Measurements from ENCODE around the gene LRP1.

Gene LRP1

GRCh38 chr12:57179331-57180086 lies 51.2 kb downstream of the LRP1 start:
- H3K4me1 ChIP-seq (ENCODE audit: control insufficient read depth, low read length), result peaks cover 15% of the 10 kb centered on the region
- no peak overlapping the region for H3K4me3 ChIP-seq (ENCODE audit: low read length)
- TF ChIP-seq EZH2phosphoT487 (IDR thresholded peaks at IDR 0.05; ENCODE audit: borderline replicate concordance, low read length) (no peak), CTCF (IDR thresholded peaks at IDR 0.05; ENCODE audit: low read depth, low read length, poor library complexity, severe bottlenecking) (no peak)
- H3K9me2 ChIP-seq (replicated peaks; ENCODE audit: control insufficient read depth, low read length), result no peaks in the 10 kb centered on the region
- peaks cover 4% of the 10 kb centered on the region; the same call in 1 of the 2 replicates for H3K27me3 ChIP-seq (ENCODE audit: control insufficient read depth, low read length)
- no peaks in the 10 kb centered on the region for H3K79me2 ChIP-seq (ENCODE audit: control insufficient read depth, low read length)
- H3K9me3 ChIP-seq (ENCODE audit: control insufficient read depth, insufficient read depth, low read length), result no peaks in the 10 kb centered on the region
- H3K36me3 ChIP-seq (ENCODE audit: control insufficient read depth, low read length), result no peaks in the 10 kb centered on the region
- no peak overlapping the region for H3K4me2 ChIP-seq (ENCODE audit: low read length)
- H4K20me1 ChIP-seq (ENCODE audit: control insufficient read depth, insufficient read depth, low read depth, low read length), result no peaks in the 10 kb centered on the region
- H3K27ac ChIP-seq (ENCODE audit: low read depth, low read length), result no peak overlapping the region
- H3F3A ChIP-seq (ENCODE audit: control insufficient read depth, insufficient read depth), result 0 out of 2 replicates have a peak, but pooled peaks cover 2% of the 10 kb centered on the region

DNA sequence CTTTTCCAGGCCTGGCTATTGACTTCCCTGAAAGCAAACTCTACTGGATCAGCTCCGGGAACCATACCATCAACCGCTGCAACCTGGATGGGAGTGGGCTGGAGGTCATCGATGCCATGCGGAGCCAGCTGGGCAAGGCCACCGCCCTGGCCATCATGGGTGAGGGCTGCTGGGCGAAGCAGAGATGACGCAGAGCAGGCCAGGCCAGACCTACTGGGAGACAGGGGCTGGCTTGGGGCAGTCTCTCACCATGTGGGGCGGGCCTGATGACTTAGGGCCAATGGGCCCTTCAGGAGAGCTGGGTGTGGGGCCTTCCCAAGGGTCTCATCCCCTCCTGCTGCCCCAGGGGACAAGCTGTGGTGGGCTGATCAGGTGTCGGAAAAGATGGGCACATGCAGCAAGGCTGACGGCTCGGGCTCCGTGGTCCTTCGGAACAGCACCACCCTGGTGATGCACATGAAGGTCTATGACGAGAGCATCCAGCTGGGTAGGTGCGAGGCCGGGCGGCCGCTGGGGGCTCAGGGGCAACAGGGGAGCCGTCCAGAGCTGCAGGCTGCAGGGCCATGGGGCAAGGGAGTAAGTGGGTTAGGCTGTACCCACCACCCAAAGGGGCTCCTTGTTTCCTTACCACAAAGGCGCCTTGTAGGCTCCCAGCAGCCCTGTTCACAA lies 52.2 kb downstream of the LRP1 start:
- H3K4me1 ChIP-seq (ENCODE audit: control insufficient read depth, low read length), result peaks cover 15% of the 10 kb centered on the region
- H3K79me2 ChIP-seq (ENCODE audit: control insufficient read depth, low read length), result no peaks in the 10 kb centered on the region
- H4K20me1 ChIP-seq (ENCODE audit: control insufficient read depth, insufficient read depth, low read depth, low read length), result no peaks in the 10 kb centered on the region
- H3K27me3 ChIP-seq (ENCODE audit: control insufficient read depth, low read length), result peaks cover 4% of the 10 kb centered on the region; the same call in 1 of the 2 replicates
- H3F3A ChIP-seq (ENCODE audit: control insufficient read depth, insufficient read depth), result 0 out of 2 replicates have a peak, but pooled peaks cover 2% of the 10 kb centered on the region
- no peak overlapping the region for H3K4me2 ChIP-seq (ENCODE audit: low read length)
- TF ChIP-seq CTCF (IDR thresholded peaks at IDR 0.05; ENCODE audit: low read depth, low read length, poor library complexity, severe bottlenecking) (no peak), EZH2phosphoT487 (IDR thresholded peaks at IDR 0.05; ENCODE audit: borderline replicate concordance, low read length) (no peak)
- no peaks in the 10 kb centered on the region for H3K9me3 ChIP-seq (ENCODE audit: control insufficient read depth, insufficient read depth, low read length)
- H3K27ac ChIP-seq (ENCODE audit: low read depth, low read length), result no peak overlapping the region
- no peak overlapping the region for H3K4me3 ChIP-seq (ENCODE audit: low read length)
- H3K9me2 ChIP-seq (replicated peaks; ENCODE audit: control insufficient read depth, low read length), result no peaks in the 10 kb centered on the region
- H3K36me3 ChIP-seq (ENCODE audit: control insufficient read depth, low read length), result no peaks in the 10 kb centered on the region

GRCh38 chr12:57181072-57181471 lies 52.8 kb downstream of the LRP1 start:
- no peaks in the 10 kb centered on the region for H3K36me3 ChIP-seq (ENCODE audit: control insufficient read depth, low read length)
- H4K20me1 ChIP-seq (ENCODE audit: control insufficient read depth, insufficient read depth, low read depth, low read length), result no peaks in the 10 kb centered on the region
- H3K27ac ChIP-seq (ENCODE audit: low read depth, low read length), result no peak overlapping the region
- H3F3A ChIP-seq (ENCODE audit: control insufficient read depth, insufficient read depth), result 0 out of 2 replicates have a peak, but pooled peaks cover 2% of the 10 kb centered on the region
- no peaks in the 10 kb centered on the region for H3K79me2 ChIP-seq (ENCODE audit: control insufficient read depth, low read length)
- peaks cover 15% of the 10 kb centered on the region for H3K4me1 ChIP-seq (ENCODE audit: control insufficient read depth, low read length)
- H3K27me3 ChIP-seq (ENCODE audit: control insufficient read depth, low read length), result peaks cover 4% of the 10 kb centered on the region; the same call in 1 of the 2 replicates
- H3K4me2 ChIP-seq (ENCODE audit: low read length), result no peak overlapping the region
- H3K4me3 ChIP-seq (ENCODE audit: low read length), result no peak overlapping the region
- no peaks in the 10 kb centered on the region for H3K9me2 ChIP-seq (replicated peaks; ENCODE audit: control insufficient read depth, low read length)
- no peaks in the 10 kb centered on the region for H3K9me3 ChIP-seq (ENCODE audit: control insufficient read depth, insufficient read depth, low read length)
- TF ChIP-seq CTCF (IDR thresholded peaks at IDR 0.05; ENCODE audit: low read depth, low read length, poor library complexity, severe bottlenecking) (no peak), EZH2phosphoT487 (IDR thresholded peaks at IDR 0.05; ENCODE audit: borderline replicate concordance, low read length) (no peak)

Data from DOHH2 (cell line).